ENCODE results near the gene MIF. TPM values are rescaled to one million over a fixed set of nuclear protein-coding genes. Genes with fewer than 3 reads are reported as not detected.
"Not testable (repeated sequence)": the region's sequence is repeated elsewhere in the genome, so short reads cannot be mapped to it uniquely, and the experiment has no call there.

The MIF gene
- total RNA-seq, 1 experiment from 2014 or later = 1,081 TPM

DNA sequence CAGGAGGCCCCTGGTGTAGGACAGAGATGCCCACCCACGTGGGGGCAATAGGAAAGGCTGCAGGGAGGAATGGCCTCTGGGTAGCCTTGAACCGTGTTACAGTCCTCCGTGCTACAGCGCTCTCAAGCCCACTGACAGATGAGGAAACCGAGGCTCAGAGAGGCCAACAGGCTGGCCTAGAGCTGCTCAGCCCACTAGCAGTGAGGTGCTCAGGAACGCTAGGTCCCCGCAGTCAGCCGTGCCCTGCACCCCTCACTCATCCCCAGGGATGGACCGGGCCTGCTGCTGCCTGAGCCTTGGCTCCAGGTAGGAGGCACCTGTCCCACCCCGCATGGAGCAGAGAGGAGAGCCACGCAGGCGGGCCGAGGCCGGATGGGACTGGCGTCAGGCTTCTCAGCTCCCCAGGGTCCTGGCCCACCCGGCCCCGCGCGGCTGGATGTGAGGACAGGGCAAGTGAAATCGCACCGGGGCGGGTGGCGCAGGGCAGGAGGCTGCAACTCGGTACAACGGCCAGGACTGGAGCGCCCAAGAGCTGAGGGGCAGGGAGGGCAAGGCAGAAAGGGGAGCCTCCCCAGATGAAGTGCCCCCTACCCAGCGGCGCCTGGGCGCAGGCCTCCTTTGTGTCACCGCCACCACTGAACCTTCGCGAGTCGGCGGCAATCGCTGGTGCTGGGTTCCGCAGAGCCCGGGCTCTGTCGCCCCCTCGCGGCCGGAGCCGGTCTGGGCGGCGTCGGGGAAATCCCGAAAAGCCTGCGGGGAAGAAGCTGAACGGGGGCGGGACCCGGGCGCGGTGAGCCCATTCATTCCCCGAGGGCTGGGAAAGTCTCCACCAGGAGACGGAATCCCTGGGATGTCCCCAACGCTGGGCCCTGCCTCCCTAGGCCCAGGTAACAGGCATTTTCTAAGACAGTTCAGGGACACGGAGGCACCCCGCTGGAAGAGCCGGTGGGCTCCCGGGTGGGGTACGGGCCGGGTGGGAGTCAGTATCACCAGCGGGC lies 44.9 kb upstream of the MIF start:
- peak overlapping the region; percentile 64 for H3K4me2 ChIP-seq (ENCODE audit: low read depth, low read length, poor library complexity, severe bottlenecking)
- H2AFZ ChIP-seq (ENCODE audit: low read length) = peak overlapping the region; percentile 66; the same call in 1 of the 2 replicates
- H3K36me3 ChIP-seq (ENCODE audit: insufficient read depth, low read length) = no peaks in the 10 kb centered on the region
- peak; percentile 93 for DNase-seq
- no peaks in the 10 kb centered on the region for H3K79me2 ChIP-seq (ENCODE audit: low read length)
- H3K9me3 ChIP-seq (ENCODE audit: low read length) = no peaks in the 10 kb centered on the region
- no peaks in the 10 kb centered on the region for H3K9me2 ChIP-seq (replicated peaks; ENCODE audit: insufficient read depth, low read length)
- H3K27ac ChIP-seq (ENCODE audit: low read length) = peak overlapping the region; percentile 96
- peaks cover 72% of the 10 kb centered on the region for H3K4me1 ChIP-seq (ENCODE audit: low read length)
- peak overlapping the region; percentile 57 for H3K9ac ChIP-seq (ENCODE audit: low read length)
- H3K4me3 ChIP-seq (ENCODE audit: low read length) = peak overlapping the region; percentile 60; the same call in 1 of the 2 replicates
- H3K27me3 ChIP-seq (ENCODE audit: low read length) = no peaks in the 10 kb centered on the region
- no peaks in the 10 kb centered on the region for H4K20me1 ChIP-seq (ENCODE audit: insufficient read depth, low read depth, low read length)

DNA sequence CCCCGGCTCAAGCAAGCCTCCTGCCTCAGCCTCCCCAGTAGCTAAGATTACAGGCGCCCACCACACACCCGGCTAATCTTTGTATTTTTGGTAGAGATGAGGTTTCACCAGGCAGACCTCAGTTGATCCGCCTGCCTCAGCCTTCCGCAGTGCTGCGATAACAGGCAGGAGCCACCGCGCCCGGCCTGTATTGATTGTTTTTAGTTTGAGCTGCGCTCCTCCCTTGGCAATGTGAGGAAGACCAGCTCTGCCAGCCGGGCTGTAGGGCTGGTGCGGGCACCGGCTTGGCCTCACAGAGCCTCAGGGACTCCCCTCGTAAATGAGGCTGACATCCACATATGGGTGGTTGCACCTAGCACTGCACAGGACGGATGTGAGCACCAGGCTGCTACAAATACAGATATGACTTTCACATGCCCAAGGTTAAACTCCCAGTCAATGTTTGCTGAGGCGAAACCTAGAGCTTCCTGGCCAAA lies 44.0 kb upstream of the MIF start:
- Histone ChIP-seq H3K27me3 (ENCODE audit: low read length) (no peaks in the 10 kb centered on the region), H2AFZ (ENCODE audit: low read length) (no peak overlapping the region), H3K9ac (ENCODE audit: low read length) (no peak overlapping the region), H3K79me2 (ENCODE audit: low read length) (no peaks in the 10 kb centered on the region), H3K27ac (ENCODE audit: low read length) (no peak overlapping the region), H4K20me1 (ENCODE audit: insufficient read depth, low read depth, low read length) (no peaks in the 10 kb centered on the region), H3K9me3 (ENCODE audit: low read length) (no peaks in the 10 kb centered on the region), H3K4me3 (ENCODE audit: low read length) (no peak overlapping the region), H3K4me2 (ENCODE audit: low read depth, low read length, poor library complexity, severe bottlenecking) (no peak overlapping the region), H3K4me1 (ENCODE audit: low read length) (peaks cover 64% of the 10 kb centered on the region), H3K9me2 (replicated peaks; ENCODE audit: insufficient read depth, low read length) (no peaks in the 10 kb centered on the region), H3K36me3 (ENCODE audit: insufficient read depth, low read length) (no peaks in the 10 kb centered on the region)
- DNase-seq = no peak

DNA sequence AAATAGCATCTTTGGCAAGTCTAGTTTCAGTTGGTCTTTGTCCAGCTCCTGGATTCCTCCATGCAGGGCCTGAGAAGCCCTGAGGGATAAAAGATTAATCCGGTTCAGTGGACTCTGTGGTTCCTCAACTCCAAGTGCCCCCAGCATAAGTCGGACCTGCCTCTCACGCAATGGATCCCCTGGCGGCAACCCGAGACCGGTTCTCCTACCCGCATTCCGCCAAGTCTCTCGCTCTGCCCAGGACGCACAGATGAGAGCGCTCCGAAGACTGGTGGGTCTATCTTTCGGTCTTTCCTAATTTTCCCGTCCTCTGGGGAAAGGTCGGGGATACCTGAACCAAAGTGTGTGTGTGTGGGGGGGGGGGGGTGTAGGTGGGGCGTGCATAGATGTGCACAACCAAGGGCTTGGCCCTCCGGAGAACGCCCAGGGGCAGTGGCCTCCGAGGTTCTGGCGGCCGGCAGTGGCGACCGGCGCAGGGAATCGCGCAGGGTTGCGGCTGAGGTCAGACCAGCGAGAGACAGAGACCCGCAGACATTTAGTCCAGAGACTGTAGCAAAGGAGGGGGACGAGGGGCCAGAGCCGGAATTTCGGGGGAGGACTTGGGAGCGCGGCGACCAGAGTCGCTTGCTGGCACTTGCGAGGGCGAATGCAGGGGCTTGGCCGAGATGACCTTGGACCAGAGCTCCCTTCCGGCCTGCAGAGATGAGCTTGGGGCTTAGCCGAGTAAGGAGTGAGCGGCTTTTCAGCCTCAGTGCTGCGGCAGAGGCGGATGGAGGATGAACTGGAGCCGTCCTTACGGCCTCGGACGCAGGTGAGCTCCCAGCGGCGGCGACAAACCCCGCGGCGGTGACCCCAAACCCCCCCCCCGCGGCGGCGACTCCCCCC lies 37.2 kb upstream of the MIF start:
- Histone ChIP-seq H3K4me3 (ENCODE audit: low read length) (peak overlapping the region; percentile 85), H3K36me3 (ENCODE audit: insufficient read depth, low read length) (no peaks in the 10 kb centered on the region)

DNA sequence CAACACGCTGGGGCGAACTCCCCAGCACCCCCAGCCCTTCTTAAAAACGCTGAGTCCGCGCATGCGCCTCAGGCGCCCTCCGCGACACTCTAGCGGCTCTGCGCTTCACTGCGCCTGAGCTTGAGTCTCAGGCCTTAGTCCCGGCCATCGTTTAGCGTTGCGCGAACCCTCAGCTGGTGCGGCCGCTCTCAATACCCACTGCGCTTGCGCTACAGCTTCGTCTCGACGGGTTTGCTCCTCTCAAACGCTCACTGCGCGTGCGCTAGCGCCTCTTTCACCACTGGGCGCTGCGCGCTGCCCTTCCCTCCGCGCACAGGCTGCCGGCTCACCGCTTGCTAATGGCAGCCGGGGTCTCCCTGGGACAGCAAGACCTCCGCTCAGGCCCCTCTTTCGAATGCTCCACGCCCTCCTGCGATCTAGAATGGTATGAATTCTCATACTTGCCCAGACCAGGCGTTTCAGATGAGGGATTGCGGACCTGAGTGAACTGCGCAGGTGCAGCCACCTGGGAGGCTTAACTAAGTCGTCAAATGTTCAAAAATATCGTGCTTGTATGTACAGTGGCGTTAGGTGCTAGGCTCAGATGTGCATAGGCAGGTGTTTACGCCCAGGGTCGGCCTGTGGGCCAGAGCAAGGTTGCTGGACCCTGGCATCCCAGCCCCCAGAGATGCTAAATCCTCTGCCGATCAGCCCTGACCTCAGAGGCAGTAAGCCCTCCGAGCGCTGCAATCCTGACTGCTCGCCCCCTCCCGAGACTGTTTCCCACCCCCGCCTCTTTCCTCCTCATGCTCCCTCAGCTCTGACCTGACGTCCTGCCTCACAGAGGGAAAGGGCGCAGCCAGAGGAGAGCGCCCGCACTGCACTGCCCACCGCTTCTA lies 36.3 kb upstream of the MIF start, which contains the start of gene SLC2A11:
Gene SLC2A11 (plus strand): TSS at position 270 of the 878 bp plus-strand sequence. CDS start 125 bp downstream, at position 395.
- peak within 1 kb of the TSS; percentile 97 for H3K9ac ChIP-seq (ENCODE audit: low read length)
- no peaks in the 10 kb centered on the region for H4K20me1 ChIP-seq (ENCODE audit: insufficient read depth, low read depth, low read length)
- no peaks in the 10 kb centered on the region for H3K9me3 ChIP-seq (ENCODE audit: low read length)
- H2AFZ ChIP-seq (ENCODE audit: low read length) = peak within 1 kb of the TSS; percentile 86; the same call in 1 of the 2 replicates
- peak within 1 kb of the TSS; percentile 85 for H3K4me3 ChIP-seq (ENCODE audit: low read length)
- H3K27ac ChIP-seq (ENCODE audit: low read length) = peak within 1 kb of the TSS; percentile 91
- H3K9me2 ChIP-seq (replicated peaks; ENCODE audit: insufficient read depth, low read length) = no peaks in the 10 kb centered on the region
- H3K36me3 ChIP-seq (ENCODE audit: insufficient read depth, low read length) = no peaks in the 10 kb centered on the region
- H3K4me1 ChIP-seq (ENCODE audit: low read length) = peaks cover 17% of the 10 kb centered on the region
- H3K79me2 ChIP-seq (ENCODE audit: low read length) = peaks cover 12% of the 10 kb centered on the region
- DNase-seq = peak; percentile 99
- no peaks in the 10 kb centered on the region for H3K27me3 ChIP-seq (ENCODE audit: low read length)
- H3K4me2 ChIP-seq (ENCODE audit: low read depth, low read length, poor library complexity, severe bottlenecking) = peak within 1 kb of the TSS; percentile 95

More for the DNA sequence above, 37.2 kb upstream of the MIF start:
- Histone ChIP-seq H3K27ac (ENCODE audit: low read length) (peak overlapping the region; percentile 91), H3K79me2 (ENCODE audit: low read length) (peaks cover 12% of the 10 kb centered on the region), H3K9me3 (ENCODE audit: low read length) (no peaks in the 10 kb centered on the region), H3K9ac (ENCODE audit: low read length) (peak overlapping the region; percentile 97), H3K9me2 (replicated peaks; ENCODE audit: insufficient read depth, low read length) (no peaks in the 10 kb centered on the region), H3K27me3 (ENCODE audit: low read length) (no peaks in the 10 kb centered on the region), H4K20me1 (ENCODE audit: insufficient read depth, low read depth, low read length) (no peaks in the 10 kb centered on the region), H3K4me1 (ENCODE audit: low read length) (peaks cover 17% of the 10 kb centered on the region), H3K4me2 (ENCODE audit: low read depth, low read length, poor library complexity, severe bottlenecking) (peak overlapping the region; percentile 95), H2AFZ (ENCODE audit: low read length) (peak overlapping the region; percentile 86; the same call in 1 of the 2 replicates)
- peak; percentile 77 for DNase-seq

DNA sequence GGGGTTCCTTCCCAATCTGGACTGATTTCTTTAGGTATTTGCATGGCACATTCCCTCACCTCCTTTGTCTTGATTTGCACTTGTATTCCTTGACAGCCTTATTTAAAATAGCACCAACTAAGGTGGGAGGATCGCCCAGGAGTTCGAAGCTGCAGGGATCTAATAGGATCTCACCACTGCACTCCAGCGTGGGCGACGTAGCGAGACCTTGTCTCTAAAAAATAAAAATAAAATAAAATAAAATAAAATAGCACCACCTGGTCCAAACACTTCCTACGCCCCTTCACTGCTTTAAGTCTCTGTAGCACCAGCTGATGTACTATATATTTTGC lies 35.7 kb upstream of the MIF start:
- Histone ChIP-seq H4K20me1 (ENCODE audit: insufficient read depth, low read depth, low read length) (no peaks in the 10 kb centered on the region), H3K9me2 (replicated peaks; ENCODE audit: insufficient read depth, low read length) (no peaks in the 10 kb centered on the region), H3K9ac (ENCODE audit: low read length) (peak overlapping the region; percentile 95), H3K9me3 (ENCODE audit: low read length) (no peaks in the 10 kb centered on the region), H3K4me3 (ENCODE audit: low read length) (peak overlapping the region; percentile 85), H3K27ac (ENCODE audit: low read length) (peak overlapping the region; percentile 91), H3K27me3 (ENCODE audit: low read length) (no peaks in the 10 kb centered on the region), H3K79me2 (ENCODE audit: low read length) (peaks cover 12% of the 10 kb centered on the region), H3K4me2 (ENCODE audit: low read depth, low read length, poor library complexity, severe bottlenecking) (peak overlapping the region; percentile 95), H3K4me1 (ENCODE audit: low read length) (peaks cover 17% of the 10 kb centered on the region), H3K36me3 (ENCODE audit: insufficient read depth, low read length) (no peaks in the 10 kb centered on the region), H2AFZ (ENCODE audit: low read length) (no peak overlapping the region)
- no peak for DNase-seq

DNA sequence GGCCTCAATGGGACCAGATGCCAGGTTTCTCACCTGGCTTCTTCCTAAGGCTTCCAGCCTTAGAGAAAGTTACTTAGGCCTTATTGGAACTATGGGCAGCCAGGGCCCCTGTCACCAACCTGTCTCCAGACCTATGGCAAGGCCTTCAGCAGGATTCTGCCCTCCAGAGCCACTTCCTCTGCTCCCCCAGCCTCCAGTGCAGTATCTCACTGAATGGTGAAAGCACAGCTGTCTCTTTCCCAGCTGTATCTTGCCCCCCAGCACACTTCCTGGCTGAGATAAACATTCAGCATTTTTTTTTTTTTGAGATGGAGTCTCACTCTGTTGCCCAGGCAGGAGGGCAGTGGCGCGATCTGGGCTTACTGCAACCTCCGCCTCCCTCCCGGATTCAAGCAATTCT lies 35.0 kb upstream of the MIF start:
- peak overlapping the region; percentile 95 for H3K4me2 ChIP-seq (ENCODE audit: low read depth, low read length, poor library complexity, severe bottlenecking)

DNA sequence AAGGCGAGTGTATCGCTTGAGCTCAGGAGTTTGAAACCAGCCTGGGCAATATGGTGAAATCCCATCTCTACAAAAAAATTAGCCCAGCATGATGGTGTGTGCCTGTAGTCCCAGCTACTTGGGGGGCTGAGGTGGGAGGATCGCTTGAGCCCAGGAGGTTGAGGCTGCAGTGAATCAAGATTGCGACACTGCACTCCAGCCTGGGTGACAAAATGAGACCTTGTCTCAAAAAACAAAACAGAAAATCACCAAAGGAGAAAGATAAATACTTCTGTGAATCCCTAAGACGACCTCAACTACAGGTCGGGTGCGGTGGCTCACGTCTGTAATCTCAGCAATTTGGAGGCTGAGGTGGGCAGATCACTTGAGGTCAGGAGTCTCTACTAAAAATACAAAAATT lies 34.0 kb upstream of the MIF start:
- not testable (repeated sequence) for H3K9me3 ChIP-seq (ENCODE audit: low read length); H3K9me2 ChIP-seq (replicated peaks; ENCODE audit: insufficient read depth, low read length); H3K4me2 ChIP-seq (ENCODE audit: low read depth, low read length, poor library complexity, severe bottlenecking); H3K27ac ChIP-seq (ENCODE audit: low read length); H4K20me1 ChIP-seq (ENCODE audit: insufficient read depth, low read depth, low read length); H3K9ac ChIP-seq (ENCODE audit: low read length); DNase-seq; H3K36me3 ChIP-seq (ENCODE audit: insufficient read depth, low read length); H3K27me3 ChIP-seq (ENCODE audit: low read length); H2AFZ ChIP-seq (ENCODE audit: low read length); H3K4me3 ChIP-seq (ENCODE audit: low read length)
- Histone ChIP-seq H3K79me2 (ENCODE audit: low read length) (peaks cover 12% of the 10 kb centered on the region), H3K4me1 (ENCODE audit: low read length) (peaks cover 17% of the 10 kb centered on the region)

More for the DNA sequence above, 35.0 kb upstream of the MIF start:
- no peaks in the 10 kb centered on the region for H3K27me3 ChIP-seq (ENCODE audit: low read length)
- H4K20me1 ChIP-seq (ENCODE audit: insufficient read depth, low read depth, low read length) = no peaks in the 10 kb centered on the region
- H3K36me3 ChIP-seq (ENCODE audit: insufficient read depth, low read length) = no peaks in the 10 kb centered on the region
- H3K4me3 ChIP-seq (ENCODE audit: low read length) = peak overlapping the region; percentile 85; the same call in 1 of the 2 replicates
- peak overlapping the region; percentile 95 for H3K9ac ChIP-seq (ENCODE audit: low read length)
- H3K27ac ChIP-seq (ENCODE audit: low read length) = peak overlapping the region; percentile 91; the same call in 1 of the 2 replicates
- no peak for DNase-seq
- H2AFZ ChIP-seq (ENCODE audit: low read length) = no peak overlapping the region
- no peaks in the 10 kb centered on the region for H3K9me2 ChIP-seq (replicated peaks; ENCODE audit: insufficient read depth, low read length)
- no peaks in the 10 kb centered on the region for H3K9me3 ChIP-seq (ENCODE audit: low read length)
- H3K79me2 ChIP-seq (ENCODE audit: low read length) = peaks cover 12% of the 10 kb centered on the region
- H3K4me1 ChIP-seq (ENCODE audit: low read length) = peaks cover 17% of the 10 kb centered on the region

All from Karpas-422 (cell line).